H1 (cell line): ENCODE data around the gene RANBP17. TPM values are rescaled to one million over a fixed set of nuclear protein-coding genes. Genes with fewer than 3 reads are reported as not detected.

Source experiments
- CTCF ChIA-PET: fragments of 300-600 bp; sonication (Branson Sonifier 250); formaldehyde crosslinking; loops from one replicate; lab custom pipeline; 2021; ENCODE audit not compliant: partially characterized antibody; lab: Charles Lee
- POLR2A ChIA-PET: fragments of 300-600 bp; sonication (Branson Sonifier 250); formaldehyde crosslinking; loops from one replicate; lab custom pipeline; 2021; ENCODE audit warnings: inconsistent platforms; ENCODE audit not compliant: partially characterized antibody; lab: Charles Lee
- DNase-seq, 2 experiments: peaks; one replicate each; pipeline versions ENCODE4 v3.0.0 to v3.0.0-alpha.2; 2010 to 2022; ENCODE audit warnings: low spot score in 2 of 2, low read depth in 1 of 2, mixed read lengths in 1 of 2
- FAIRE-seq: peaks from 2 replicates; lab custom pipeline; 2011; peaks lifted over from hg19 to GRCh38; lab: Jason Lieb, UNC
- H2AFZ ChIP-seq: 2 replicates; pipeline ENCODE4 v1.8.1; 2012; ENCODE audit warnings: low read length, inconsistent platforms
- H2AK5ac ChIP-seq: 2 replicates; pipeline ENCODE4 v1.6.1; 2013; ENCODE audit warnings: low read depth, low read length
- H2BK120ac ChIP-seq: replicated peaks from 2 replicates; pipeline ENCODE3; 2013; ENCODE audit warnings: low read depth, low read length, inconsistent platforms
- H2BK12ac ChIP-seq: 2 replicates; pipeline ENCODE4 v1.6.1; 2013; ENCODE audit warnings: low read depth, low read length
- H2BK15ac ChIP-seq: 2 replicates; pipeline ENCODE4 v1.6.1; 2013; ENCODE audit warnings: low read length
- H2BK20ac ChIP-seq: 2 replicates; pipeline ENCODE4 v1.6.1; 2013; ENCODE audit warnings: low read length
- H2BK5ac ChIP-seq: 2 replicates; pipeline ENCODE4 v1.6.1; 2013; ENCODE audit warnings: low read depth, low read length
- H3K14ac ChIP-seq: 2 replicates; pipeline ENCODE4 v1.6.1; 2013; ENCODE audit warnings: inconsistent platforms; ENCODE audit not compliant: insufficient read length
- H3K18ac ChIP-seq: 2 replicates; pipeline ENCODE4 v1.6.1; 2013; ENCODE audit warnings: low read length; ENCODE audit errors: extremely low read depth
- H3K23ac ChIP-seq: 2 replicates; pipeline ENCODE4 v1.6.1; 2013; ENCODE audit warnings: inconsistent platforms; ENCODE audit not compliant: insufficient read length
- H3K23me2 ChIP-seq: 2 replicates; pipeline ENCODE4 v1.6.1; 2013; ENCODE audit warnings: low read depth, low read length
- H3K27ac ChIP-seq: 2 replicates; pipeline ENCODE4 v1.6.1; 2011; ENCODE audit warnings: low read depth, low read length, inconsistent platforms
- H3K27me3 ChIP-seq, 4 experiments: replicated peaks in 1 of 4; 1 replicate in 1 of 4; 2 replicates in 3 of 4; pipeline versions ENCODE4 v1.6.1 to v1.8.1; 2011 to 2013; ENCODE audit warnings: low read length in 3 of 4, mild to moderate bottlenecking in 3 of 4, inconsistent platforms in 2 of 4, mixed read lengths in 2 of 4, moderate library complexity in 1 of 4; ENCODE audit not compliant: control insufficient read depth in 3 of 4, insufficient read depth in 3 of 4; ENCODE audit errors: extremely low read depth in 1 of 4
- H3K36me3 ChIP-seq, 4 experiments: 2 replicates each; pipeline versions ENCODE4 v1.6.1 to v1.8.1; 2011 to 2013; ENCODE audit warnings: mild to moderate bottlenecking in 4 of 4, low read length in 3 of 4, moderate library complexity in 2 of 4, control low read depth in 1 of 4, inconsistent platforms in 1 of 4; ENCODE audit not compliant: insufficient read depth in 4 of 4, control insufficient read depth in 2 of 4
- H3K4ac ChIP-seq: replicated peaks from 2 replicates; pipeline ENCODE3; 2013; ENCODE audit warnings: low read length, low read depth, mixed read lengths, inconsistent platforms; ENCODE audit not compliant: insufficient read length
- H3K4me1 ChIP-seq, 4 experiments: replicated peaks in 1 of 4; 1 replicate in 1 of 4; 2 replicates in 3 of 4; pipeline versions ENCODE4 v1.6.1 to v1.8.1; 2011 to 2013; ENCODE audit warnings: low read length in 3 of 4, inconsistent platforms in 2 of 4, mixed read lengths in 1 of 4; ENCODE audit not compliant: insufficient read depth in 4 of 4, control insufficient read depth in 3 of 4
- H3K4me2 ChIP-seq, 2 experiments: 2 replicates each; pipeline versions ENCODE4 v1.6.1 to v1.8.1; 2011 to 2013; ENCODE audit warnings: low read depth in 2 of 2, low read length in 2 of 2, control low read depth in 1 of 2, inconsistent platforms in 1 of 2, mild to moderate bottlenecking in 1 of 2; ENCODE audit not compliant: insufficient read depth in 1 of 2
- H3K4me3 ChIP-seq, 4 experiments: fragments of 200-600, 300-600 bp in 1 of 4; sonication (generic), shearing (Covaris generic), sonication (Bioruptor Twin) in 1 of 4; 2 replicates each; pipeline versions ENCODE4 v1.5.1 to v1.8.1; 2011 to 2016; ENCODE audit warnings: low read length in 4 of 4, low read depth in 3 of 4, control low read depth in 2 of 4, inconsistent platforms in 2 of 4, mild to moderate bottlenecking in 2 of 4, mixed read lengths in 1 of 4, moderate library complexity in 1 of 4; ENCODE audit not compliant: insufficient read depth in 2 of 4; ENCODE audit errors: extremely low read depth in 1 of 4
- H3K56ac ChIP-seq: replicated peaks from 2 replicates; pipeline ENCODE3; 2013; ENCODE audit warnings: low read depth, mild to moderate bottlenecking, mixed read lengths, low read length, inconsistent platforms; ENCODE audit not compliant: insufficient read length
- H3K79me1 ChIP-seq: 2 replicates; pipeline ENCODE4 v1.6.1; 2013; ENCODE audit warnings: low read depth, low read length, control low read depth
- H3K79me2 ChIP-seq, 2 experiments: 2 replicates each; pipeline versions ENCODE4 v1.6.1 to v1.8.1; 2012 to 2013; ENCODE audit warnings: low read length in 2 of 2, mild to moderate bottlenecking in 2 of 2, inconsistent platforms in 1 of 2; ENCODE audit not compliant: insufficient read depth in 2 of 2, control insufficient read depth in 1 of 2
- H3K9ac ChIP-seq, 4 experiments: replicated peaks in 1 of 4; 1 replicate in 1 of 4; 2 replicates in 3 of 4; pipeline versions ENCODE4 v1.6.1 to v1.8.1; 2011 to 2013; ENCODE audit warnings: low read depth in 3 of 4, low read length in 3 of 4, control low read depth in 2 of 4, mild to moderate bottlenecking in 2 of 4, moderate library complexity in 2 of 4, inconsistent platforms in 1 of 4; ENCODE audit errors: extremely low read depth in 1 of 4
- H3K9me3 ChIP-seq, 2 experiments: 2 replicates each; pipeline versions ENCODE4 v1.6.1 to v1.8.1; 2012 to 2013; ENCODE audit warnings: mild to moderate bottlenecking in 2 of 2, moderate library complexity in 2 of 2, control low read depth in 1 of 2, inconsistent platforms in 1 of 2, low read depth in 1 of 2, low read length in 1 of 2, mixed read lengths in 1 of 2; ENCODE audit not compliant: insufficient read depth in 2 of 2
- H4K20me1 ChIP-seq, 2 experiments: replicated peaks in 1 of 2; 2 replicates each; pipeline versions ENCODE3 to v1.8.1; 2011 to 2013; ENCODE audit warnings: inconsistent platforms in 2 of 2, low read length in 2 of 2, mild to moderate bottlenecking in 1 of 2; ENCODE audit not compliant: insufficient read depth in 2 of 2, control insufficient read depth in 1 of 2
- H4K5ac ChIP-seq: 2 replicates; pipeline ENCODE4 v1.6.1; 2013; ENCODE audit warnings: low read length, low read depth, mixed read lengths, inconsistent platforms; ENCODE audit not compliant: insufficient read length
- H4K8ac ChIP-seq: 2 replicates; pipeline ENCODE4 v1.8.0; 2013; ENCODE audit warnings: mild to moderate bottlenecking, moderate library complexity, low read length, inconsistent platforms; ENCODE audit not compliant: insufficient read depth; ENCODE audit errors: extremely low read depth
- H4K91ac ChIP-seq: replicated peaks from 2 replicates; pipeline ENCODE3; 2013; ENCODE audit warnings: low read length, mixed read lengths, inconsistent platforms; ENCODE audit not compliant: insufficient read length
- SP2 ChIP-seq: IDR thresholded peaks from 2 replicates; pipeline ENCODE4 v1.6.1; 2012; ENCODE audit warnings: mild to moderate bottlenecking, low read length, inconsistent platforms
- WGBS, 2 experiments: shearing (Covaris generic) in 1 of 2; methylation state at CpG; one replicate each; pipeline versions ENCODE4 v1.1.6 to v1.1.7; 2013 to 2015; ENCODE audit warnings: low lambda C conversion rate in 2 of 2, mixed read lengths in 2 of 2, inconsistent platforms in 1 of 2, low coverage in 1 of 2, missing lambda C conversion rate in 1 of 2; ENCODE audit not compliant: insufficient replicate concordance in 2 of 2, insufficient coverage in 1 of 2, insufficient read length in 1 of 2; ENCODE audit errors: extremely low coverage in 1 of 2, missing lambda C conversion rate in 1 of 2; 5-methylcytosine and 5-hydroxymethylcytosine counted together
- polyA plus RNA-seq, 7 experiments: library from polyadenylated mRNA; depleted of rRNA in 3 of 7; stranded (reverse) in 5 of 7; unstranded in 2 of 7; fragments of >200 nt in 5 of 7; fragments of 200-250 nt in 2 of 7; gene quantifications; 1 replicate in 5 of 7; 2 replicates in 1 of 7; 4 replicates in 1 of 7; pipeline versions ENCODE4 v1.2.1 to v1.2.3, GENCODE V29; 2011 to 2013; ENCODE audit warnings: missing spikeins in 2 of 7, mixed read lengths in 2 of 7
- total RNA-seq: library from RNA; stranded (reverse); fragmentation: NEBNext Ultra II Directional; extraction: Animal tissue kit (Norgen Biotek cat#: 25700); gene quantifications from 2 replicates; pipeline ENCODE4 v1.2.1, GENCODE V29; 2021

Gene RANBP17
- total and polyA plus RNA-seq, 2 of the 8 experiments (the other 6 are each of a cell fraction or from before 2014, with no cell fraction given), result 8.6 to 21.3 TPM

GRCh38 chr5:171192111-171192510, 330.3 kb downstream of the RANBP17 start:
- H3K4me1 ChIP-seq, result no peaks in the 10 kb centered on the region
- no peaks in the 10 kb centered on the region for H3K9me3 ChIP-seq
- H2BK12ac ChIP-seq, result no peak overlapping the region
- no peak overlapping the region for H3K4me2 ChIP-seq
- no peak overlapping the region for H2BK20ac ChIP-seq
- H3K14ac ChIP-seq, result no peak overlapping the region
- no peaks in the 10 kb centered on the region for H4K20me1 ChIP-seq
- H3K18ac ChIP-seq, result no peak overlapping the region
- WGBS, 2 experiments, result 93% methylated on average over 1 of the region's 1 CpG; no CpG with 5 or more reads in 1 of the 2 experiments
- no peak overlapping the region for H3K27ac ChIP-seq
- no peak overlapping the region for H2BK15ac ChIP-seq
- no peaks in the 10 kb centered on the region for H3K23me2 ChIP-seq
- H3K4ac ChIP-seq, result no peak overlapping the region
- H3K56ac ChIP-seq, result no peak overlapping the region
- no peak overlapping the region for H3K9ac ChIP-seq
- H2AFZ ChIP-seq, result no peak overlapping the region
- no peak overlapping the region for H2BK120ac ChIP-seq
- H2BK5ac ChIP-seq, result no peak overlapping the region
- H3K79me2 ChIP-seq, result no peaks in the 10 kb centered on the region
- FAIRE-seq, result no peak
- H3K27me3 ChIP-seq, result no peaks in the 10 kb centered on the region
- H4K5ac ChIP-seq, result no peak overlapping the region
- DNase-seq, result no peak
- no peak overlapping the region for H3K23ac ChIP-seq
- H3K4me3 ChIP-seq, result no peak overlapping the region
- no peaks in the 10 kb centered on the region for H3K79me1 ChIP-seq
- no peaks in the 10 kb centered on the region for H3K36me3 ChIP-seq
- TF ChIP-seq SP2, result no peak
- POLR2A ChIA-PET, result no interaction called here
- CTCF ChIA-PET, result no interaction called here
- H4K91ac ChIP-seq, result no peak overlapping the region
- H2AK5ac ChIP-seq, result no peak overlapping the region
- no peak overlapping the region for H4K8ac ChIP-seq
